ENCODE results near the gene CACHD1. TPM values are rescaled to one million over a fixed set of nuclear protein-coding genes. Genes with fewer than 3 reads are reported as not detected.

The CACHD1 gene
- total and polyA plus RNA-seq, 8 donors = 2.9 to 7.1 (median 5.2) TPM

DNA sequence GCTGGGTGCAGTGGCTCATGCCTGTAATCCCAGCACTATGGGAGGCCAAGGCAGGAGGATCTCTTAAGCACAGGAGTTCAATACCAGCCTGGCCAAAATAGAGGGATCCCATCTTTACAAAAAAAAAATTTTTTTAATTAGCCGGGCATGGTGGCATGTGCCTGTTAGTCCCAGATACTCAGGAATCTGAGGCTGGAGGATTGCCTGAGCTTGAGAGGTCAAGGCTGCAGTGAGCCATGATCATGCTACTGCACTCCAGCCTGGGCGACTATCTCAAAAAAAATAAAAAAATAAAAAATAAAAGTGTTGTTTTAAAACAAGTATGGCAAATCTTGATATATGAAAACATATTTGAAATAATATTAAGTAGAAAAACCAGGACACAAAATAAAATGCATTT lies 44.4 kb upstream of the CACHD1 start:
- Histone ChIP-seq H3K4me1 (peaks cover 0 to 9% (median 6%) of the 10 kb centered on the region in 3 donors), H3K4me3 (no peak overlapping the region), H3K27ac (no peak overlapping the region), H3K36me3 (no peaks in the 10 kb centered on the region), H3K9me3 (no peaks in the 10 kb centered on the region), H3K27me3 (no peaks in the 10 kb centered on the region)
- TF ChIP-seq, protein P1, sequence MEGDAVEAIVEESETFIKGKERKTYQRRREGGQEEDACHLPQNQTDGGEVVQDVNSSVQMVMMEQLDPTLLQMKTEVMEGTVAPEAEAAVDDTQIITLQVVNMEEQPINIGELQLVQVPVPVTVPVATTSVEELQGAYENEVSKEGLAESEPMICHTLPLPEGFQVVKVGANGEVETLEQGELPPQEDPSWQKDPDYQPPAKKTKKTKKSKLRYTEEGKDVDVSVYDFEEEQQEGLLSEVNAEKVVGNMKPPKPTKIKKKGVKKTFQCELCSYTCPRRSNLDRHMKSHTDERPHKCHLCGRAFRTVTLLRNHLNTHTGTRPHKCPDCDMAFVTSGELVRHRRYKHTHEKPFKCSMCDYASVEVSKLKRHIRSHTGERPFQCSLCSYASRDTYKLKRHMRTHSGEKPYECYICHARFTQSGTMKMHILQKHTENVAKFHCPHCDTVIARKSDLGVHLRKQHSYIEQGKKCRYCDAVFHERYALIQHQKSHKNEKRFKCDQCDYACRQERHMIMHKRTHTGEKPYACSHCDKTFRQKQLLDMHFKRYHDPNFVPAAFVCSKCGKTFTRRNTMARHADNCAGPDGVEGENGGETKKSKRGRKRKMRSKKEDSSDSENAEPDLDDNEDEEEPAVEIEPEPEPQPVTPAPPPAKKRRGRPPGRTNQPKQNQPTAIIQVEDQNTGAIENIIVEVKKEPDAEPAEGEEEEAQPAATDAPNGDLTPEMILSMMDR (IDR thresholded peaks at IDR 0.05) = no peak
- FAIRE-seq (no peak), ATAC-seq (no peak), DNase-seq (no peak)
- 71 to 94% methylated on average over 2 of the region's 2 CpGs for WGBS, 2 donors
- intact Hi-C loops (cut with DNase I) = no loop called here

DNA sequence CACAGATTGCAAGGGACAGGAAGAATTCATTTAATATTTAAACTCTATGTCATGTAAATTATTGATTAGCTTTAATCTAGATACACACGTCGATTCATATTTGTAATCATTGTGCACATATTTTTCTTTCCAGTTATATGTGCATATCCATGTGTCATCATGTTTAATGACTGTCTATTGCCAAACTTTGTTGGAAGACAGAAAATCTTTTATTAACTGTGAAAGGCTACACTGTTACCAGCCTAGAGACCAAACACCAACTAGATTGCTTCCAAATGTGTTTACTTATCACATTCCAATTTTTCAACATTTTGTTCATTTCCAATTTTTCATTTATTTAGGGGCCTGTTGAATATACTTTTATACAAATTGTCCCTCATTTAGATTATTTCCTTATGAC lies 43.2 kb upstream of the CACHD1 start:
- FAIRE-seq = no peak
- Histone ChIP-seq H3K27ac (no peak overlapping the region), H3K4me1 (peaks cover 0 to 9% (median 6%) of the 10 kb centered on the region in 3 donors), H3K9me3 (no peaks in the 10 kb centered on the region), H3K4me3 (no peak overlapping the region), H3K36me3 (no peaks in the 10 kb centered on the region), H3K27me3 (no peaks in the 10 kb centered on the region)
- peak in 1 of 4 donors; percentile 22 for ATAC-seq
- TF ChIP-seq, protein P1 (IDR thresholded peaks at IDR 0.05) = no peak
- no peak for DNase-seq
- 9 to 10% methylated on average over 2 of the region's 2 CpGs for WGBS, 2 donors
- intact Hi-C loops (cut with DNase I) = no loop called here

GRCh38 chr1:64427879-64428278 lies 42.0 kb upstream of the CACHD1 start:
- Histone ChIP-seq H3K27me3 (no peaks in the 10 kb centered on the region), H3K9me3 (no peaks in the 10 kb centered on the region), H3K4me3 (no peak overlapping the region), H3K27ac (no peak overlapping the region), H3K4me1 (peaks cover 0 to 9% (median 6%) of the 10 kb centered on the region in 3 donors), H3K36me3 (no peaks in the 10 kb centered on the region)
- ATAC-seq (no peak), FAIRE-seq (no peak), DNase-seq (no peak)
- TF ChIP-seq, protein P1 (IDR thresholded peaks at IDR 0.05) = no peak
- 62 to 80% methylated on average over 3 of the region's 3 CpGs for WGBS, 2 donors
- intact Hi-C loops (cut with DNase I) = no loop called here

DNA sequence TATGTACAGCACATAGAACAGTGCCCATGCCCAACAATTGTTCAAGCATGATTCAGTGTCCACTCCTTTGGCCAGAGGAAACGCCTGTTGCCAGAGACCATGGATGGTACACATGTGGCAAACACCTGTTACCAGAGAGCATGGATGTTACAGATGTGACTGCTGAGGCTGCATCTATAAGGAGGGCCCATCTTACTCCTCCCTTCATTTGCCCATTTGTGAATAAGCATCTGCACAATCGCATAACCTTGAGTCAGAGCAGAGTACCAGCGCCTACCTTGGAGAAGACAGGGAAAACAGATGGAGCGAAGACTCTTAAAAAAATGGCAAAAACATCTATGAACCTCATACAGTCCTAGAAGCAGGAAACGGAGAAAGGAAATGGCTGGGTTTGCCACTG lies 36.6 kb upstream of the CACHD1 start:
- no peaks in the 10 kb centered on the region for H3K36me3 ChIP-seq
- no peak for FAIRE-seq
- TF ChIP-seq, protein P1 (IDR thresholded peaks at IDR 0.05) = no peak
- DNase-seq = no peak
- no peak overlapping the region for H3K4me3 ChIP-seq
- no peak for ATAC-seq
- 89 to 90% methylated on average over 5 of the region's 5 CpGs for WGBS, 2 donors
- intact Hi-C loops (cut with DNase I) = no loop called here
- H3K27me3 ChIP-seq = no peaks in the 10 kb centered on the region
- H3K4me1 ChIP-seq = no peaks in the 10 kb centered on the region
- H3K27ac ChIP-seq = no peak overlapping the region
- H3K9me3 ChIP-seq = no peaks in the 10 kb centered on the region

DNA sequence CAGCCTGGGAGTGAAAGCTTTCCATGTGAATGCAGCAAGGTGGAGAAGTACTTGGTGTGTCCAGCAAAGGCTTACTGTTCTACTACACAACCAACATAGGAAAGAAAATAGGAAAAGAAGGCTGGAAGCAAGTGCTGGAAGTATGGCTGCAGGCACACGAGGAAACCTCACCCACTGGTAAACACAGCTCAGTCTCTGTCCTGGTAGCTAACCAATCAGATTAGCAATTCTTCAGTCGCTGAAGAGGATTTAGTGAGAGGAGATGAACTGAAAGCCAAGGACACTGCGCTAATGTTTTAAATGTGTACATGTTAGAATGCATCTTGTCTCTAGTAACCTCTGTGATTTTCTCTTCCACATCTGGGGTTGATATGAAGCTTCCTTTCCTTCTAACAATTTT lies 36.2 kb upstream of the CACHD1 start:
- intact Hi-C loops (cut with DNase I) = no loop called here
- no peaks in the 10 kb centered on the region for H3K27me3 ChIP-seq
- DNase-seq = no peak
- ATAC-seq = no peak
- H3K4me1 ChIP-seq = no peaks in the 10 kb centered on the region
- WGBS, 2 donors = 63 to 74% methylated on average over 3 of the region's 3 CpGs
- TF ChIP-seq, protein P1 (IDR thresholded peaks at IDR 0.05) = no peak
- H3K27ac ChIP-seq = no peak overlapping the region
- no peaks in the 10 kb centered on the region for H3K36me3 ChIP-seq
- H3K9me3 ChIP-seq = no peaks in the 10 kb centered on the region
- H3K4me3 ChIP-seq = no peak overlapping the region
- FAIRE-seq = no peak
